Right lobe of liver (tissue), 6 donors: ENCODE measurements around the gene AFDN. TPM values are rescaled to one million over a fixed set of nuclear protein-coding genes. Genes with fewer than 3 reads are reported as not detected.

ENCODE experiments used
- ATAC-seq, 4 donors: fragments of 200-7000 bp; cut with Tn5 transposase; one replicate each; pipeline ENCODE4 v1.9.1; 2020; ENCODE audit warnings: mild to moderate bottlenecking in 4 of 4, moderate library complexity in 4 of 4
- DNase-seq, 3 donors: peaks; one replicate each; pipeline ENCODE4 v3.0.0-alpha.2; 2020
- H3K27ac ChIP-seq, 3 donors: fragments of 200-600 bp; one replicate each; pipeline ENCODE4 v1.8.0; 2022
- H3K27me3 ChIP-seq, 2 donors: fragments of 200-600 bp; one replicate each; pipeline ENCODE4 v1.8.0; 2022
- H3K36me3 ChIP-seq, 4 donors: fragments of 200-600 bp; sonication (generic) in 1 of 4; one replicate each; pipeline versions ENCODE4 v1.5.1 to v1.8.0; 2017 to 2022; ENCODE audit warnings: control low read depth in 1 of 4
- H3K4me1 ChIP-seq, 4 donors: fragments of 200-600 bp; sonication (generic) in 1 of 4; one replicate each; pipeline versions ENCODE4 v1.5.1 to v1.8.0; 2017 to 2022; ENCODE audit warnings: control low read depth in 1 of 4
- H3K4me3 ChIP-seq, 3 donors: fragments of 200-600 bp; one replicate each; pipeline ENCODE4 v1.8.0; 2022
- H3K9me3 ChIP-seq, 4 donors: fragments of 200-600 bp; sonication (generic) in 1 of 4; one replicate each; pipeline versions ENCODE4 v1.5.1 to v1.8.0; 2017 to 2022; ENCODE audit warnings: control low read depth in 1 of 4
- POLR2A ChIP-seq: fragments of 450-650 bp; IDR thresholded peaks from one replicate; pipeline ENCODE4 v1.6.1; 2017; ENCODE audit warnings: antibody characterized with exemption, mild to moderate bottlenecking
- WGBS: methylation state at CpG from one replicate; pipeline ENCODE4 v1.1.6; 2018; ENCODE audit warnings: low coverage, low lambda C conversion rate; ENCODE audit not compliant: insufficient coverage; ENCODE audit errors: missing lambda C conversion rate; 5-methylcytosine and 5-hydroxymethylcytosine counted together
- intact Hi-C, 2 donors: fragments of 100-400 bp; cut with DNase I; formaldehyde crosslinking; loops; one replicate each; pipeline versions ENCODE4 v1.11.2 to v1.14.1; 2022
- total RNA-seq, 6 experiments: library from RNA; depleted of rRNA in 2 of 6; stranded (reverse); fragments of >200 nt in 2 of 6; fragmentation: NEBNext Ultra II Directional in 3 of 6; extraction: Animal tissue kit (Norgen Biotek cat#: 25700) in 3 of 6; gene quantifications; one replicate each; pipeline versions ENCODE4 v1.1.0 to v1.2.4, GENCODE V29; 2016 to 2023
- TF ChIP-seq, protein P1 (sequence below), 4 donors: fragments of 200-600 bp in 3 of 4; fragments of 450-650 bp in 1 of 4; IDR thresholded peaks; one replicate each; pipeline versions ENCODE4 v1.5.1 to v1.8.0; 2016 to 2022; ENCODE audit warnings: antibody characterized with exemption in 4 of 4, mild to moderate bottlenecking in 2 of 4
- donor health status: DM: no; HTN: yes; CAD: no.
- donor health status: DM: no; HTN: no; CAD: no.
- donor health status: DM: no; HTN: no; CAD: no.
- donor health status: DM: no; HTN: yes; CAD: no.
- donor health status: DM: no; HTN: yes; CAD: no.

Gene AFDN
- total RNA-seq, 6 experiments from 2014 or later: 77.0 to 106 (median 85.5) TPM

DNA sequence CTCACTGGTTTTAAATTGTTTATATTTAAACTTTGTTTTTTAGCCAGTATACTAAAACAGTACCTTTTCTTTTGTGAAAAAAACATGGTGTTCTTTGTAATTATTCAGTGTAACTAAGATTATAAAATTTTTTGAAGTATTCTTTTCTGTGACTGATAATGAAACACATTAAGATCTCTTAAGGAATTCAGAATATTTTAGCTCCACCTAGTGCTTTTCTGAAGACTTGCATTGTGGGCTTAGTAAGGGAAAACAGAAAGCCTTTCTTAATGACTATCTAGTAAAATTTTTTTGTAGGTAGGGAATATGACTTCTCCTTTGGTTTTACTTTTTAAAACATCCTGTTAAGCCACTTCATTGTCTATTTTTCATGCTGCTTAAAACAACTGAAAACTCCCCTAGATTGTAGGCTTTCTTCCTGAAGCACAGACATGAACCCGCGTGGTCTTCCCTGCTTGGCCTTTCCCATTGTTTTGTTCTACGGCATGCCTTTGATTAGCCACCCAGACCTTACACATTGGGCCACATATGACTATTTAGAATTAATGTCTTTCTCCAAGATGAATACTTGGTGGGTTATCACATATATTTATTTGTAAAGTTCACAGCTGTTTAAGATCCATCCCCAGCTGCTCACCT lies 72.1 kb downstream of the AFDN start:
- H3K4me1 ChIP-seq: peaks cover 0 to 16% (median 3%) of the 10 kb centered on the region in 4 donors
- ATAC-seq (peak; percentile 62 to 73 (median 67)), DNase-seq (no peak)
- H3K27ac ChIP-seq: no peak overlapping the region
- no peaks in the 10 kb centered on the region for H3K9me3 ChIP-seq
- no peak overlapping the region for H3K4me3 ChIP-seq
- intact Hi-C loops: loop anchor here in 1 of 2 donors (10.0 kb wide), 1 partner anchor 414 kb away; no protein-coding TSS in a partner anchor
- H3K36me3 ChIP-seq: peaks cover 0 to 5% (median 3%) of the 10 kb centered on the region in 4 donors
- no peaks in the 10 kb centered on the region for H3K27me3 ChIP-seq
- 90% methylated on average over 3 of the region's 3 CpGs for WGBS
- no peak for TF ChIP-seq POLR2A
- TF ChIP-seq, protein P1, sequence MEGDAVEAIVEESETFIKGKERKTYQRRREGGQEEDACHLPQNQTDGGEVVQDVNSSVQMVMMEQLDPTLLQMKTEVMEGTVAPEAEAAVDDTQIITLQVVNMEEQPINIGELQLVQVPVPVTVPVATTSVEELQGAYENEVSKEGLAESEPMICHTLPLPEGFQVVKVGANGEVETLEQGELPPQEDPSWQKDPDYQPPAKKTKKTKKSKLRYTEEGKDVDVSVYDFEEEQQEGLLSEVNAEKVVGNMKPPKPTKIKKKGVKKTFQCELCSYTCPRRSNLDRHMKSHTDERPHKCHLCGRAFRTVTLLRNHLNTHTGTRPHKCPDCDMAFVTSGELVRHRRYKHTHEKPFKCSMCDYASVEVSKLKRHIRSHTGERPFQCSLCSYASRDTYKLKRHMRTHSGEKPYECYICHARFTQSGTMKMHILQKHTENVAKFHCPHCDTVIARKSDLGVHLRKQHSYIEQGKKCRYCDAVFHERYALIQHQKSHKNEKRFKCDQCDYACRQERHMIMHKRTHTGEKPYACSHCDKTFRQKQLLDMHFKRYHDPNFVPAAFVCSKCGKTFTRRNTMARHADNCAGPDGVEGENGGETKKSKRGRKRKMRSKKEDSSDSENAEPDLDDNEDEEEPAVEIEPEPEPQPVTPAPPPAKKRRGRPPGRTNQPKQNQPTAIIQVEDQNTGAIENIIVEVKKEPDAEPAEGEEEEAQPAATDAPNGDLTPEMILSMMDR (IDR thresholded peaks at IDR 0.05): peak; percentile 69 to 78 (median 74)

DNA sequence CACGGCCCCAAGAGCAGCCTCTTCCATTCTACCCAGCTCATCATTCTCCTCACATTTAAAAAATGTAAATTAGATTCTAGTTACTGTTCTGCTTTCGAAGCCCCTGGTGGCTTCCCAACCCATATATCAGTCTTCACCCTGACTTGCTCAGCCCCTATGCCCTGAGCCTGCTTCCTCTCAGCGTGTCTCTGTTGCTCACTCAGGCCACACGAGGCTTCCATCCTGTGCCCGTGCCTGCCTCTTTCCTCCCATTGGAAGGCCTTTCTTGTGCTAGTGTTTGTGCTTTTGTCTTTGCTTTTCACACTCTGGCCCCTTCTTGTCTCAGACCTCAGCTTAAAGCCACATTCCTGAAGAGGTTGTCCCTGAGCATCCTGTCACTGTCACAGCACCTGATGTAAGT lies 78.1 kb downstream of the AFDN start:
- 77% methylated on average over 4 of the region's 5 CpGs for WGBS

DNA sequence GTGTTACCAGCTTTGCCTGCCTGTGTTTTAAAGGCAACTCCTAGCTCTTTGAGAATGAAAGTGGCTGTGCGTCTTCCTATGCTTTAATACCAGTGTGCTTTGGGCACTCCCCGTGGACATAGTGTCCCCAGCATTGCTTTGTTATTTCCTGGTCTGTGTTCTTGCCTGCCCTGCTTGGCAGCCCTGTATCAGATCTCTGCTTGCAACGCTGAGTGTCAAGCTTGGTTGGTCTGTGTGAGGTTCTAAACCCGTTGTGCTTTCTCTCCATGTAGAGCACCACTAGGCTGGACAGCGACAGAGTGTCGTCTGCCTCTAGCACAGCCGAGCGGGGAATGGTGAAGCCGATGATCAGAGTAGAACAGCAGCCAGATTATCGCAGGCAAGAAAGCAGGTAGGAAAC lies 80.2 kb downstream of the AFDN start:
- peaks cover 0 to 16% (median 0%) of the 10 kb centered on the region in 4 donors for H3K36me3 ChIP-seq
- peak; percentile 74 to 86 (median 77) for DNase-seq
- TF ChIP-seq POLR2A: peak; percentile 48
- TF ChIP-seq, protein P1 (IDR thresholded peaks at IDR 0.05): peak in 3 of 4 donors; percentile 16 to 26 (median 26)
- no peak overlapping the region for H3K4me3 ChIP-seq
- intact Hi-C loops: loop anchor here in 1 of 2 donors (10.0 kb wide), 1 partner anchor 422 kb away; no protein-coding TSS in a partner anchor
- no peaks in the 10 kb centered on the region for H3K9me3 ChIP-seq
- whole genome bisulfite sequencing: 29% methylated on average over 10 of the region's 10 CpGs
- peaks cover 0 to 22% (median 3%) of the 10 kb centered on the region in 4 donors for H3K4me1 ChIP-seq
- H3K27ac ChIP-seq: peak overlapping the region in 2 of 3 donors; percentile 21 to 38
- H3K27me3 ChIP-seq: no peaks in the 10 kb centered on the region
- ATAC-seq: peak; percentile 94 to 98 (median 95)

More for the DNA sequence above, 78.1 kb downstream of the AFDN start:
- Histone ChIP-seq H3K27ac (no peak overlapping the region), H3K4me1 (peaks cover 0 to 22% (median 3%) of the 10 kb centered on the region in 4 donors), H3K36me3 (peaks cover 0 to 8% (median 0%) of the 10 kb centered on the region in 4 donors), H3K4me3 (no peak overlapping the region), H3K9me3 (no peaks in the 10 kb centered on the region), H3K27me3 (no peaks in the 10 kb centered on the region)
- TF ChIP-seq, protein P1 (IDR thresholded peaks at IDR 0.05): no peak
- TF ChIP-seq POLR2A: no peak
- DNase-seq (no peak), ATAC-seq (no peak)
- intact Hi-C loops: loop anchor here in 1 of 2 donors (10.0 kb wide), 1 partner anchor 420 kb away; no protein-coding TSS in a partner anchor

DNA sequence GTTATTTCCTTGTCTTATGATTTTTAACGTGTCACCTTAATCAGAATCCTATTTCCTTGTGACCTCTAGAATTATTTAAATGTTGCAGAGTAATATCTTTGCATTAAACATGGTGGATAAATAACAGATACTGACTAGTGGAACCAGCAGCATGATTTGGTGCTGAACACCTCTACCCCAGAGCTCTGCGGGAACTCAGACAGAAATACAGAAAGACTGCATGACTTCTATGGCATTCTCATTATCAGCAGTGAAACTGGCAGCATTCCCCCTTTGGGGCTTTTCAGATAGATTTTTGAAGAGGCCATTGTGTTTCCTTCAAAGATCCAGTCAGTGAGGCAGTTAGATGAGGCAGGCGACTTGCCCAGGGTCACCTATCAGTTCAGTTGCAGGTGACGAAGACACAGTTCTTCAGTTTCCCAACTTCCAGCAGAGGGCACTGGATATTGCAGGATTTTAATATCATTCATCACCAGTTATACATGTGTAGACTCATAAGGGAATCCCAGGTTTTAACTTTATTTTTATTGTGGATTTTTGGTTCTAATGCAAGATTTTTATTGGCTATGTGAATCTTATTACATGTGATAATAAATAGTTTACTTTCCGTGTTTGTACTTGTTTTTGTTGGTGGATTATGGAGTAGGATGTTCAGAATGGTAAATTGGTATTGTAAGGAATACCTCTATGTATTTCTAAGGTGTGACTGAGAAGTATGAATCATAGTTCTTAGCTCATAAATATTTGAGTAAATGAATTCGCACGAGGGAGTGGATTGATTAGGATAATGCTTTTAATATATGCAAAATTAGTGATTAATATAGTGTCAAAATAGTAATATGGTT lies 81.3 kb downstream of the AFDN start:
- TF ChIP-seq POLR2A: no peak
- TF ChIP-seq, protein P1 (IDR thresholded peaks at IDR 0.05): peak; percentile 47 to 68 (median 56)
- H3K27ac ChIP-seq: no peak overlapping the region
- H3K27me3 ChIP-seq: no peaks in the 10 kb centered on the region
- ATAC-seq: peak; percentile 64 to 74 (median 66)
- peaks cover 0 to 16% (median under 1%) of the 10 kb centered on the region in 4 donors for H3K36me3 ChIP-seq
- intact Hi-C loops: loop anchor here in 1 of 2 donors (10.0 kb wide), 1 partner anchor 423 kb away; no protein-coding TSS in a partner anchor
- peaks cover 0 to 13% (median under 1%) of the 10 kb centered on the region in 4 donors for H3K4me1 ChIP-seq
- WGBS: 56% methylated on average over 7 of the region's 7 CpGs
- H3K4me3 ChIP-seq: no peak overlapping the region
- no peaks in the 10 kb centered on the region for H3K9me3 ChIP-seq
- no peak for DNase-seq
